ENCODE measurements around the gene PTHLH. TPM values are rescaled to one million over a fixed set of nuclear protein-coding genes. Genes with fewer than 3 reads are reported as not detected.

PTHLH gene
- total RNA-seq, 1 donor from 2014 or later: 7.9 TPM

- Histone ChIP-seq H3K27ac (no peak overlapping the region), H3K9me3 (no peaks in the 10 kb centered on the region), H3K4me3 (no peak overlapping the region), H3K36me3 (no peaks in the 10 kb centered on the region), H3K4me1 (no peaks in the 10 kb centered on the region), H3K27me3 (no peaks in the 10 kb centered on the region)
- TF ChIP-seq POLR2AphosphoS5 (IDR thresholded peaks at IDR 0.05; ENCODE audit: insufficient read depth in 1 of 2, low read depth in 1 of 2) (no peak), CTCF (IDR thresholded peaks at IDR 0.05) (no peak), POLR2A (IDR thresholded peaks at IDR 0.05) (no peak)
- no peak for DNase-seq (ENCODE audit: extremely low spot score in 2 of 2)
- intact Hi-C loops (cut with DNase I): no loop called here
These were observed 58.4 kb downstream of the PTHLH start for GRCh38 chr12:27913999-27914614.

- Histone ChIP-seq H3K27me3 (no peaks in the 10 kb centered on the region), H3K27ac (no peak overlapping the region), H3K36me3 (no peaks in the 10 kb centered on the region), H3K9me3 (no peaks in the 10 kb centered on the region), H3K4me1 (no peaks in the 10 kb centered on the region), H3K4me3 (no peak overlapping the region)
- TF ChIP-seq POLR2AphosphoS5 (IDR thresholded peaks at IDR 0.05; ENCODE audit: insufficient read depth in 1 of 2, low read depth in 1 of 2) (no peak), CTCF (IDR thresholded peaks at IDR 0.05) (no peak), POLR2A (IDR thresholded peaks at IDR 0.05) (no peak)
- no peak for DNase-seq (ENCODE audit: extremely low spot score in 2 of 2)
- intact Hi-C loops (cut with DNase I): no loop called here
These were observed 61.1 kb downstream of the PTHLH start for GRCh38 chr12:27911397-27911796.

Small RNA genes lying within 50 kb of the gene (small RNA-seq; reads per million reads assigned to genes)
- gene AC008011.1: not detected

Other genes with a start within 250 kb of the PTHLH start
- 30.0 TPM for gene KLHL42, start 192.5 kb downstream of the PTHLH start, total RNA-seq
- not detected for gene MANSC4, start 192.5 kb downstream of the PTHLH start, total RNA-seq
- gene CCDC91, start 217.7 kb upstream of the PTHLH start, total RNA-seq: 76.6 TPM